GM23338 (cell line): ENCODE results near the gene ANKS1B. TPM values are rescaled to one million over a fixed set of nuclear protein-coding genes. Genes with fewer than 3 reads are reported as not detected.

Source experiments
- ATAC-seq: fragments of 200-7000 bp; cut with Tn5 transposase; 3 replicates; pipeline ENCODE4 v1.9.1; 2020
- DNase-seq: peaks from one replicate; pipeline ENCODE4 v3.0.0-alpha.2; 2015; ENCODE audit warnings: low spot score
- H2AFZ ChIP-seq: fragments of 200-600 bp; sonication (generic); 2 replicates; pipeline ENCODE4 v1.8.0; 2016; ENCODE audit warnings: antibody characterized with exemption, mild to moderate bottlenecking, moderate library complexity
- H3F3A ChIP-seq: fragments of 200-600 bp; sonication (generic); replicated peaks from 2 replicates; pipeline ENCODE4 v1.8.0; 2017; ENCODE audit warnings: antibody characterized with exemption, mixed run types, low read depth
- H3K27ac ChIP-seq: fragments of 200-600 bp; sonication (generic); 2 replicates; pipeline ENCODE4 v1.6.1; 2016; ENCODE audit warnings: low read depth
- H3K27me3 ChIP-seq: fragments of 200-600 bp; sonication (generic); 2 replicates; pipeline ENCODE4 v1.8.0; 2016; ENCODE audit warnings: mild to moderate bottlenecking, mixed run types, moderate library complexity; ENCODE audit not compliant: insufficient read depth
- H3K36me3 ChIP-seq: fragments of 200-600 bp; sonication (generic); 2 replicates; pipeline ENCODE4 v1.8.0; 2016; ENCODE audit warnings: mild to moderate bottlenecking; ENCODE audit not compliant: insufficient read depth
- H3K4me1 ChIP-seq: fragments of 200-600 bp; sonication (generic); 2 replicates; pipeline ENCODE4 v1.8.0; 2016; ENCODE audit warnings: mild to moderate bottlenecking, moderate library complexity; ENCODE audit not compliant: insufficient read depth
- H3K4me2 ChIP-seq: fragments of 200-600 bp; sonication (generic); 2 replicates; pipeline ENCODE4 v1.7.1; 2017; ENCODE audit warnings: mixed run types
- H3K4me3 ChIP-seq: fragments of 200-600 bp; sonication (generic); 2 replicates; pipeline ENCODE4 v1.6.1; 2016; ENCODE audit warnings: mixed run types
- H3K79me2 ChIP-seq: fragments of 200-600 bp; sonication (generic); replicated peaks from 2 replicates; pipeline ENCODE4 v1.8.0; 2017; ENCODE audit warnings: mild to moderate bottlenecking; ENCODE audit not compliant: insufficient read depth
- H3K9me2 ChIP-seq: fragments of 200-600 bp; sonication (generic); 2 replicates; pipeline ENCODE4 v1.8.0; 2017; ENCODE audit not compliant: insufficient read depth
- H4K20me1 ChIP-seq: fragments of 200-600 bp; sonication (generic); replicated peaks from 2 replicates; pipeline ENCODE4 v1.8.0; 2017; ENCODE audit warnings: mild to moderate bottlenecking; ENCODE audit not compliant: insufficient read depth
- H3K27ac Mint-ChIP-seq: 2 replicates; pipeline ENCODE4 v1.8.0; 2020; ENCODE audit warnings: inconsistent platforms, mild to moderate bottlenecking, moderate library complexity, mixed read lengths
- H3K27me3 Mint-ChIP-seq: 3 replicates; pipeline ENCODE4 v1.8.0; 2022; ENCODE audit warnings: low read depth, mild to moderate bottlenecking, moderate library complexity, mixed read lengths, inconsistent platforms; ENCODE audit not compliant: insufficient read depth, poor library complexity
- H3K36me3 Mint-ChIP-seq: 3 replicates; pipeline ENCODE4 v1.8.0; 2021; ENCODE audit warnings: low read depth, mild to moderate bottlenecking, inconsistent platforms, moderate library complexity, mixed read lengths
- H3K4me1 Mint-ChIP-seq: 3 replicates; pipeline ENCODE4 v1.8.0; 2020; ENCODE audit warnings: mild to moderate bottlenecking, inconsistent platforms, mixed read lengths
- H3K4me3 Mint-ChIP-seq: 3 replicates; pipeline ENCODE4 v1.8.0; 2021; ENCODE audit warnings: moderate library complexity, mild to moderate bottlenecking, inconsistent platforms, mixed read lengths
- H3K9me3 Mint-ChIP-seq: 3 replicates; pipeline ENCODE4 v1.8.0; 2020; ENCODE audit warnings: moderate library complexity, mild to moderate bottlenecking, inconsistent platforms, mixed read lengths
- REST ChIP-seq: IDR thresholded peaks from one replicate; pipeline ENCODE4 v1.6.1; 2018; ENCODE audit warnings: antibody characterized with exemption; ENCODE audit not compliant: unreplicated experiment
- ZNF331 ChIP-seq: fragments of 250-450 bp; sonication (Bioruptor Pico); IDR thresholded peaks from 2 replicates; pipeline ENCODE4 v1.5.0; 2020; ENCODE audit warnings: low read depth, mild to moderate bottlenecking, moderate library complexity
- ZNF462 ChIP-seq: fragments of 250-450 bp; sonication (Bioruptor Pico); IDR thresholded peaks from 2 replicates; pipeline ENCODE4 v1.5.0; 2020; ENCODE audit warnings: mild to moderate bottlenecking, moderate library complexity
- polyA plus RNA-seq: library from polyadenylated mRNA; unstranded; fragments of >200 nt; fragmentation: Nextera tagmentation; extraction: Ambion mirVana; gene quantifications from 2 replicates; pipeline ENCODE4 v1.2.1, GENCODE V29; 2016
- total RNA-seq: library from RNA; depleted of rRNA; stranded (reverse); fragments of >200 nt; shearing (Covaris generic); gene quantifications from 2 replicates; pipeline ENCODE4 v1.2.3, GENCODE V29; 2014

ANKS1B gene
- total and polyA plus RNA-seq, 2 experiments from 2014 or later, result 4.3 to 5.8 TPM

GRCh38 chr12:99722690-99723486 lies 261.8 kb downstream of the ANKS1B start:
- DNase-seq (peak; percentile 77), ATAC-seq (peak; percentile 94)
- Histone ChIP-seq H2AFZ (no peak overlapping the region; the same call in 1 of the 2 replicates), H3K27me3 (no peaks in the 10 kb centered on the region), H4K20me1 (no peaks in the 10 kb centered on the region), H3K36me3 (no peaks in the 10 kb centered on the region), H3K79me2 (no peaks in the 10 kb centered on the region), H3K4me3 (peak overlapping the region; percentile 20; the same call in 1 of the 2 replicates), H3K9me2 (peaks cover 14% of the 10 kb centered on the region; the same call in 1 of the 2 replicates), H3K4me2 (peak overlapping the region; percentile 64), H3K27ac (peak overlapping the region; percentile 23; the same call in 1 of the 2 replicates), H3F3A (no peaks in the 10 kb centered on the region), H3K4me1 (peaks cover 25% of the 10 kb centered on the region)
- H3K4me3 Mint-ChIP-seq, result no peak overlapping the region
- H3K27ac Mint-ChIP-seq, result 0 out of 2 replicates have a peak overlapping the region, but pooled peaks have one; percentile 6
- TF ChIP-seq ZNF462 (CRISPR knock-in tag), result no peak
- no peak for TF ChIP-seq REST
- no peak for TF ChIP-seq ZNF331 (CRISPR knock-in tag)
- H3K27me3 Mint-ChIP-seq, result peaks cover 3% of the 10 kb centered on the region
- peaks cover 10% of the 10 kb centered on the region for H3K9me3 Mint-ChIP-seq
- H3K36me3 Mint-ChIP-seq, result peaks cover 14% of the 10 kb centered on the region; the same call in 1 of the 3 replicates
- H3K4me1 Mint-ChIP-seq, result peaks cover 9% of the 10 kb centered on the region
